Peyer's patch (tissue), 4 donors: Measurements from ENCODE around the gene JAZF1. TPM values are rescaled to one million over a fixed set of nuclear protein-coding genes. Genes with fewer than 3 reads are reported as not detected.

Experiments used
- DNase-seq, 3 donors: peaks; one replicate each; pipeline ENCODE4 v3.0.0-alpha.2; 2017 to 2019
- H3K27ac ChIP-seq, 4 donors: fragments of 200-600 bp; sonication (generic); one replicate each; pipeline ENCODE4 v1.5.1; 2016 to 2019
- H3K27me3 ChIP-seq, 2 donors: fragments of 200-600 bp; sonication (generic); one replicate each; pipeline ENCODE4 v1.5.1; 2019
- H3K36me3 ChIP-seq, 3 donors: fragments of 200-600 bp; sonication (generic); one replicate each; pipeline ENCODE4 v1.5.1; 2016 to 2019
- H3K4me1 ChIP-seq, 4 donors: fragments of 200-600 bp; sonication (generic); one replicate each; pipeline ENCODE4 v1.5.1; 2016 to 2019
- H3K4me3 ChIP-seq, 4 donors: fragments of 200-600 bp; sonication (generic); 1 replicate in 3 of 4; 2 replicates in 1 of 4; pipeline ENCODE4 v1.5.1; 2016 to 2019; ENCODE audit warnings: mild to moderate bottlenecking in 1 of 4
- H3K9me3 ChIP-seq, 4 donors: fragments of 200-600 bp; sonication (generic); one replicate each; pipeline ENCODE4 v1.5.1; 2016 to 2019; ENCODE audit warnings: mild to moderate bottlenecking in 1 of 4
- POLR2A ChIP-seq, 2 donors: fragments of 450-650 bp; IDR thresholded peaks; one replicate each; pipeline ENCODE4 v1.5.1; 2017; ENCODE audit warnings: antibody characterized with exemption in 2 of 2, mild to moderate bottlenecking in 2 of 2, moderate library complexity in 2 of 2
- total RNA-seq, 4 donors: library from RNA; depleted of rRNA; stranded (reverse); fragments of >200 nt; gene quantifications; one replicate each; pipeline ENCODE4 v1.1.0, GENCODE V29; 2016
- TF ChIP-seq, protein P1 (sequence below), 6 experiments: fragments of 450-650 bp in 4 of 6; fragments of 200-600 bp in 2 of 6; sonication (generic) in 1 of 6; IDR thresholded peaks; one replicate each; pipeline ENCODE4 v1.5.1; 2017 to 2019; ENCODE audit warnings: antibody characterized with exemption in 6 of 6, mild to moderate bottlenecking in 3 of 6, moderate library complexity in 1 of 6

Gene JAZF1
- total RNA-seq, 4 donors from 2014 or later, result 1.9 to 15.7 (median 2.6) TPM

DNA sequence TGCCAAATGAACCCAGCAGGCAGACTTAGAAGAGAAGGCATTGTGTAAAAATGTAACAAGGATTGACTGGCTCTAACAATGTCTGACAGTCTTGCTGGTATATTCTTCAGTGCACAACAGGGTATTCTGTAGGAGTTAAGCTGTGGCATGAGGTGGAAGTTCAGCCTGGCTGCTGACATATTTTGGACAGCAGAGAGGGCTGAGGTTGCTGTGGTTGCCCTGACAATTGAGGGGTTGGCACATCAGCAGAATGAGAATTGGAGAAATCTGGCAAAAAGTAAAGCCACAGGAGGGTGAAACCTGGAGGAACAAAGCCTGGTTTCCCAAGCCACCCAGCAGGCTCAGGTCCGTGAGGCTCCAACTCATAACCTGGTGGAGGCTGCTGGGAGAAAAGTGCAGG lies 220.2 kb downstream of the JAZF1 start:
- no peaks in the 10 kb centered on the region for H3K4me1 ChIP-seq
- DNase-seq, result no peak
- no peaks in the 10 kb centered on the region for H3K9me3 ChIP-seq
- no peak overlapping the region for H3K4me3 ChIP-seq
- H3K27me3 ChIP-seq, result no peaks in the 10 kb centered on the region
- TF ChIP-seq POLR2A (IDR thresholded peaks at IDR 0.05), result no peak
- TF ChIP-seq, protein P1, sequence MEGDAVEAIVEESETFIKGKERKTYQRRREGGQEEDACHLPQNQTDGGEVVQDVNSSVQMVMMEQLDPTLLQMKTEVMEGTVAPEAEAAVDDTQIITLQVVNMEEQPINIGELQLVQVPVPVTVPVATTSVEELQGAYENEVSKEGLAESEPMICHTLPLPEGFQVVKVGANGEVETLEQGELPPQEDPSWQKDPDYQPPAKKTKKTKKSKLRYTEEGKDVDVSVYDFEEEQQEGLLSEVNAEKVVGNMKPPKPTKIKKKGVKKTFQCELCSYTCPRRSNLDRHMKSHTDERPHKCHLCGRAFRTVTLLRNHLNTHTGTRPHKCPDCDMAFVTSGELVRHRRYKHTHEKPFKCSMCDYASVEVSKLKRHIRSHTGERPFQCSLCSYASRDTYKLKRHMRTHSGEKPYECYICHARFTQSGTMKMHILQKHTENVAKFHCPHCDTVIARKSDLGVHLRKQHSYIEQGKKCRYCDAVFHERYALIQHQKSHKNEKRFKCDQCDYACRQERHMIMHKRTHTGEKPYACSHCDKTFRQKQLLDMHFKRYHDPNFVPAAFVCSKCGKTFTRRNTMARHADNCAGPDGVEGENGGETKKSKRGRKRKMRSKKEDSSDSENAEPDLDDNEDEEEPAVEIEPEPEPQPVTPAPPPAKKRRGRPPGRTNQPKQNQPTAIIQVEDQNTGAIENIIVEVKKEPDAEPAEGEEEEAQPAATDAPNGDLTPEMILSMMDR (IDR thresholded peaks at IDR 0.05), result no peak
- no peaks in the 10 kb centered on the region for H3K36me3 ChIP-seq
- no peak overlapping the region for H3K27ac ChIP-seq

DNA sequence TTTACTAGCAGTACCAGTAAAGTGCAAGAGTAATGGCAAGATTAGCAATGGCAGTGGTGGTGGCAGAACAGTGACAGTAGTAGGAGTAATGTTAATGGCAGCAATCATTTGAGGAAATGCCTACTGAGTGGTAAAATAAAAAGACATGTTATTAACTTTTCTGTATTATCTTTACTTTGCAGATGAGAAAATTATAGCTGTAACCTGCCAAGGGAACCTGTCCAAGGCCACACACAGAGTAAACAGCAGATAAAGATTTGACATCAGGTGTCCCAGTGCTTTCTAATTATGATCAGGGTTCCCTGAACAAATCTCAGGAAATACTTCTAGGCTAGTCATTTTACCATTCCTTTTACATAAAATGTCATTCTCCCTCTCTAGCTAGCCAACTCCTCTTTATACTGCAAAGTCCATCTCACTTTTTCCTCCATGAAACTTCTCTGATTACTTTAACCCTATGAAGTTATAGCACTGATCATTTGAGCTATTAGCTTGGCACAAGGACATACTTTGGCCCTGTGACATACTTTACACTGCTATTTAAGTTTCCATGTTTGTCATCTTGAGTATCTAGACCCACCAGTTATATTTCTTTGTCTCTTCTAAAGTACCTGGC lies 221.6 kb downstream of the JAZF1 start:
- DNase-seq, result no peak
- TF ChIP-seq, protein P1 (IDR thresholded peaks at IDR 0.05), result no peak
- no peak for TF ChIP-seq POLR2A (IDR thresholded peaks at IDR 0.05)
- Histone ChIP-seq H3K9me3 (no peaks in the 10 kb centered on the region), H3K4me3 (no peak overlapping the region), H3K27ac (no peak overlapping the region), H3K4me1 (no peaks in the 10 kb centered on the region), H3K36me3 (no peaks in the 10 kb centered on the region), H3K27me3 (no peaks in the 10 kb centered on the region)

DNA sequence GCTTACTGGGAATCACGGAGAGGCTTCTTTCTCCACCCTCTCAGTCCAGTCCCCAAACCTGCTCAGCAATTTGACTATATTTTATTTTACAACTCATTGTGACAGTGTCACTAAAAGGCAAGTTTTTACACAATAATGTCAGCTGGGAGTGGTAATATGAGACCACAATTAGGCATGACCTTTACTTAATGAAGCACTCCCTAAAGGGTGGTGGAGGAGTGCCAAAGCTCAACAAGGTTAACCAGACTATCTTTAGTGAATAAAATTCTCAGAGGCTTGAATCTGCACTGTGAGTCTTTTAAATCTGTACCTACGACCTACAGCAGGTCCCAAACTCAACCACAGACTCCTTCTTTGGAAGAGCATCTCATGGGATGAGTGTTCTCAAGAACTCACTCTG lies 225.0 kb downstream of the JAZF1 start:
- no peaks in the 10 kb centered on the region for H3K27me3 ChIP-seq
- H3K9me3 ChIP-seq, result no peaks in the 10 kb centered on the region
- TF ChIP-seq, protein P1 (IDR thresholded peaks at IDR 0.05), result no peak
- TF ChIP-seq POLR2A (IDR thresholded peaks at IDR 0.05), result no peak
- no peaks in the 10 kb centered on the region for H3K36me3 ChIP-seq
- H3K4me3 ChIP-seq, result no peak overlapping the region
- no peaks in the 10 kb centered on the region for H3K4me1 ChIP-seq
- DNase-seq, result no peak
- H3K27ac ChIP-seq, result no peak overlapping the region

DNA sequence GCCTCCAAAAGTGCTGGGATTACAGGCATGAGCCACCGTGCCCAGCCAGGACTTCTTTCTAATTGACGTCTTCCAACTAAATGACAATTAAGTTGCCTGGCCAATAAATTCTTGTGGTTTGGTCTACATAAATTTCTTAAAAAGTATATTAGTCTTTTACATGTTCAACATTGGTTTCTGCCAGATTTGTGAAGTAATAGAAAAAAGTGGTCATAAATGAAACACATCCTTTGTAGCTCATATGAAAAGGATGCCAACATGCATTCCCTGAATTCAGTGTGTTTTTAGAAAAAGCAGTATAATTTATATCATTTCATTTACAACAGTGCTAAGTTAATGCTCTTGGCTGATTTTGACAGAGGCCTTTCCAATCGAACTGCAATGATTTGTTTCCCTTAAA lies 225.6 kb downstream of the JAZF1 start:
- no peak overlapping the region for H3K4me3 ChIP-seq
- no peaks in the 10 kb centered on the region for H3K4me1 ChIP-seq
- H3K27ac ChIP-seq, result no peak overlapping the region
- no peaks in the 10 kb centered on the region for H3K27me3 ChIP-seq
- no peaks in the 10 kb centered on the region for H3K36me3 ChIP-seq
- TF ChIP-seq, protein P1 (IDR thresholded peaks at IDR 0.05), result no peak
- TF ChIP-seq POLR2A (IDR thresholded peaks at IDR 0.05), result no peak
- H3K9me3 ChIP-seq, result no peaks in the 10 kb centered on the region
- DNase-seq, result no peak

DNA sequence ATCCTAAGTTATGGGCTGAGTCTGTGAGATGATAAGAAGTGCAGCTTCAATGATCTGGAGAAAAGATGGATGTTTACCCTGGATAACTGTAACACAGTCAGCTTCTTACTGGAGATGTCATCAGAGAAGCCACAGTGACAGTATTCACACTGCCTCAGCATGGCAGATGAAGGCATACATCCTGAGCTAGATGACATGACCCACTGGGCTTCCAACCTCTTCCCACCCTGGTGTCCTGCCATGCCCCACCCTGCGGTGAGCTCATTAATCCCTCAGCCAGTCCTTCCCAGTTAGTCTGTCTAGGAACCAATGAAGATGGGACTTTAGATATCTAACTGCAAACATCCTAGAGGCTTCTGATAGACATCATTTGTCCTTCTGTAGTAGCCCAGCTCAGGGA lies 226.8 kb downstream of the JAZF1 start:
- no peaks in the 10 kb centered on the region for H3K4me1 ChIP-seq
- H3K4me3 ChIP-seq, result no peak overlapping the region
- no peaks in the 10 kb centered on the region for H3K36me3 ChIP-seq
- no peak overlapping the region for H3K27ac ChIP-seq
- DNase-seq, result no peak
- H3K9me3 ChIP-seq, result no peaks in the 10 kb centered on the region
- TF ChIP-seq, protein P1 (IDR thresholded peaks at IDR 0.05), result no peak
- no peak for TF ChIP-seq POLR2A (IDR thresholded peaks at IDR 0.05)
- no peaks in the 10 kb centered on the region for H3K27me3 ChIP-seq

DNA sequence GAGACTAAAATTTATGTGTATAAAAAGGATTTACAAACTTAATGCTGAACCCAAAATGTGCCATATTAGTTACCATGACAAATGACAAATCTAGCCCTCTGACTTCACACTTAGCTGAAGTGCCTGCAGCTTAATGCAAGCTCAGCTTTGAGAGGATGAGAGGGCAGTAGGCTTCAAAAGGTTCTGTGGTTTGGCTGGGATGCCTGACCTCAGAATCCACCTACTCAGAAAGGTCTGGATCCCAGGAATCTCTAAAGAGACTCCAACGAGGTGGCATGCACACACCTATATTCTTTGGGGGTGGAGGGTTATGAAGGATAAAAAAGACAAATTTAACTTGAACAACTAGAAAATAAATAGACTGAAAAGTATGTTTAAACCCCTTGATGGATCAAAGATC lies 227.2 kb downstream of the JAZF1 start:
- Histone ChIP-seq H3K27ac (no peak overlapping the region), H3K27me3 (no peaks in the 10 kb centered on the region), H3K9me3 (no peaks in the 10 kb centered on the region), H3K4me3 (no peak overlapping the region), H3K36me3 (no peaks in the 10 kb centered on the region), H3K4me1 (no peaks in the 10 kb centered on the region)
- no peak for DNase-seq
- TF ChIP-seq POLR2A (IDR thresholded peaks at IDR 0.05), result no peak
- TF ChIP-seq, protein P1 (IDR thresholded peaks at IDR 0.05), result no peak
